Stimulated activated naive B cell treated with anti-CD40 and anti-IgM and Interleukin-4, amounts not matched to agents 10 μg/mL and 1 μg/mL and 100 μg/mL, for 72 hours (primary cell): Measurements from ENCODE around the gene FHL2.
"Not testable (repeated sequence)": the region's sequence is repeated elsewhere in the genome, so short reads cannot be mapped to it uniquely, and the experiment has no call there.

Experiments used
- ATAC-seq, 2 donors: fragments of 150-1000 bp; cut with Tn5 transposase; replicated peaks; 2 replicates each; pipeline ENCODE4 v1.10.0; 2021; ENCODE audit warnings: moderate library complexity in 1 of 2
- DNase-seq: peaks from one replicate; pipeline ENCODE4 v3.0.0; 2021
- H3K27ac Mint-ChIP-seq: one replicate; pipeline ENCODE4 v1.8.0; 2022; ENCODE audit warnings: mild to moderate bottlenecking, mixed read lengths
- H3K27me3 Mint-ChIP-seq, 2 donors: one replicate each; pipeline ENCODE4 v1.8.0; 2022; ENCODE audit warnings: mixed read lengths in 2 of 2
- H3K36me3 Mint-ChIP-seq, 2 donors: one replicate each; pipeline ENCODE4 v1.8.0; 2022; ENCODE audit warnings: mixed read lengths in 2 of 2, mild to moderate bottlenecking in 1 of 2
- H3K4me1 Mint-ChIP-seq, 2 donors: one replicate each; pipeline ENCODE4 v1.8.0; 2022; ENCODE audit warnings: mixed read lengths in 2 of 2, mild to moderate bottlenecking in 1 of 2
- H3K4me3 Mint-ChIP-seq, 2 donors: one replicate each; pipeline ENCODE4 v1.8.0; 2022; ENCODE audit warnings: mild to moderate bottlenecking in 2 of 2, mixed read lengths in 2 of 2, moderate library complexity in 1 of 2
- H3K9me3 Mint-ChIP-seq, 2 donors: one replicate each; pipeline ENCODE4 v1.8.0; 2022; ENCODE audit warnings: mixed read lengths in 2 of 2, mild to moderate bottlenecking in 1 of 2

The FHL2 gene

DNA sequence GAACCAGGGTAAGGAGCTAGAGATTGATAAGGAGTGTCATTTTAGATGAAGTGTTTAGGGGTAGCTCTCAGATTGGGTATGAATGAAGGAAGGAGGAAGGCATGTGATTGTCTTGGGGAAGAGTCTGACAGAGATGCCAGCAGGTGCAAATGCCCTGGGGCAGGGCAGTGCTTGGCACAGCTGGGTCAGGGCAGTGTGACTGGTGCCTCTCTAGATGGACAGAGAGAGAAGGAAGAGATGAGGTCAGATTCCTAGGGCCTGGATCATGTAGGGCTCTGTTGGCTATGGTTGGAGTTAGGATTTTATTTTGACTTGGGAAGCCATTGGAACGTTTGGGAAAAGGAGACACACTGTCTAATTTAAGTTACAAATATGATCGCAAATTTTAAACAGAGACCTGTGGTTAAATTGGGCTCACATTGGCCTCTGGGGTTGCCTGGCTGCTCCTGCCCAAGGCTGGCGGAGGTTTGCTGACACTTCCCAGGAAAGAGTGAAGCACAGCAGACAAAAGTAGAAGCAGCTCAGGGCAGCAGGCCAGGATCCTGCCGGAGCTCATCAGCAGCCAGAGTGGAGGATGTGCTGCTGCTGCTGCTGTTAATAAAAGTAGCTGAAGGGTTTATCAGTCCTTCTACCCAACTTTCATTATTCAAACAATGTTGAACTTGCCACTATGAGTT lies 32.7 kb upstream of the FHL2 start:
- Mint-ChIP-seq H3K9me3 (peaks cover 0 to 3% of the 10 kb centered on the region in 2 donors), H3K4me3 (no peak overlapping the region)

DNA sequence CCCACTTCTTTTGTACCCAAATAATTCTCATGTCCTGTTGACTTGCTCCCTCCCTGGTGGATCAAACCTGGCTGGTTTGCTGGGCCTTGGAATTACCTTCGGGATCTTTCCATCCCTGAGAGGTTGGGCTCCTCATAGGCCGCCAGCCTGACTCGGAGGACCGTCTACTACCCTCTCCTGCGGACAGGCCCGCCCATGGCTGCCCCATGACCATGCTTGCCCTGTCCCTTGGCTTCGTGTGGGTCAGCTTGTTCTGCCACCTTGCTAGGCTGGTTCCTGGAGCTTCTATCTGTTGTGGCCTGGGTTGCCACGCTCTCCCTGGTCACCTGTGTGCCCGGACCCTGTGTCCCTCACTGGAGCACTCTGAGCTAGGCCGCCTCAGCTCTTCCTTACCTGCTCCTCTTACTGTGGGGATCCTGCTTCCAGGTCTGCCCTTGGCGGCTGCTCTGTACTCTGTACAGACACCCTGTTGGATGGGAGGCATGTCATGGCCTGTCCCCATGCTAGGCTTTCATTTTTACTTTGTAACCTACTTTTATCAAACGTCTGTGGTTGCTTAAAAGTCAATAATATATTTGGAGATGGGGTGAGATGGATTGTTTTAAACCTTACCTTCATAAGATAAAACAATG lies 29.7 kb upstream of the FHL2 start:
- DNase-seq (no peak), ATAC-seq (no peak)
- Mint-ChIP-seq H3K27me3 (peaks cover 7 to 22% of the 10 kb centered on the region in 2 donors), H3K9me3 (peaks cover 0 to 5% of the 10 kb centered on the region in 2 donors), H3K36me3 (no peaks in the 10 kb centered on the region), H3K4me3 (no peak overlapping the region), H3K4me1 (no peaks in the 10 kb centered on the region), H3K27ac (no peak overlapping the region)

More for the DNA sequence above, 32.7 kb upstream of the FHL2 start:
- no peaks in the 10 kb centered on the region for H3K36me3 Mint-ChIP-seq
- peaks cover 8 to 14% of the 10 kb centered on the region in 2 donors for H3K27me3 Mint-ChIP-seq
- ATAC-seq (no peak), DNase-seq (no peak)
- no peak overlapping the region for H3K27ac Mint-ChIP-seq
- no peaks in the 10 kb centered on the region for H3K4me1 Mint-ChIP-seq

- peaks cover 8 to 28% of the 10 kb centered on the region in 2 donors for H3K27me3 Mint-ChIP-seq
- no peak overlapping the region for H3K4me3 Mint-ChIP-seq
- ATAC-seq (no peak), DNase-seq (no peak)
- no peak overlapping the region for H3K27ac Mint-ChIP-seq
- H3K36me3 Mint-ChIP-seq, result no peaks in the 10 kb centered on the region
- H3K4me1 Mint-ChIP-seq, result no peaks in the 10 kb centered on the region
- peaks cover 0 to 6% of the 10 kb centered on the region in 2 donors for H3K9me3 Mint-ChIP-seq
These were observed 28.6 kb upstream of the FHL2 start for GRCh38 chr2:105427485-105427884.

GRCh38 chr2:105426626-105427292 lies 27.9 kb upstream of the FHL2 start:
- Mint-ChIP-seq H3K27me3 (peaks cover 12 to 31% of the 10 kb centered on the region in 2 donors), H3K4me1 (no peaks in the 10 kb centered on the region), H3K4me3 (no peak overlapping the region), H3K27ac (no peak overlapping the region), H3K36me3 (no peaks in the 10 kb centered on the region), H3K9me3 (peaks cover 0 to 6% of the 10 kb centered on the region in 2 donors)
- DNase-seq (no peak), ATAC-seq (no peak)

DNA sequence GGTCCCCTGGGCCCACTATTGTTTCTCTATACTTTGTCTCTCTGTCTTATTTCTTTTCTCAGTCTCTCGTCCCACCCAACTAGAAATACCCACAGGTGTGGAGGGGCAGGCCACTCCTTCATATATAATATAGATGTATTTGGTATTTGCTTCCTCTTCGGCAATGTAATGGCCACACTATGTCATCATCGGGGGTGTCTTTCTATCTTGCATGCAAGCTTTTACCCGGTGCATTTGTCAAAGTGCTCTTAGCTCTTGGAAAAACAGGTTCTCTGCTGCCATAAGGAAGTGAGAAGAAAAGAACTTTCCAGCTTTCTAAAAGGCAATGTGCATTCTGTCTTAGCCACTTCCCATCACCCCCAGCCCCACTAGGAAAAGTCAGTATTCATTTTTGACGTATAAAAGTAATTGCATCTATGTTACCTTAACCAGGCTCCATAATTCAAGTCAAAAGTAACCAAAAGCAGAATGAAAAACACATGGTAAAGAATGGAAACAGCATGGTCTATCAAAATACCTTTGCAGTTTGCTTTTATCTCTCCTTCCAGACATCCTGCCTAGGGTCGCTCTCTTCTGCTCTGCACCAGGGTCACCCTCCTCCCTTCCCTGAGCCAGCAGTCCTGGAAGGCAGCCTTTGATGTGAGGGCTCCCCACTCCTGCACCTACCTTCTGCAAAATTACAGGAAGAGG lies 27.2 kb upstream of the FHL2 start:
- peaks cover 12 to 33% of the 10 kb centered on the region in 2 donors for H3K27me3 Mint-ChIP-seq
- H3K9me3 Mint-ChIP-seq, result peaks cover 0 to 4% of the 10 kb centered on the region in 2 donors
- no peaks in the 10 kb centered on the region for H3K4me1 Mint-ChIP-seq
- no peak for ATAC-seq
- no peak overlapping the region for H3K4me3 Mint-ChIP-seq
- DNase-seq, result no peak
- no peak overlapping the region for H3K27ac Mint-ChIP-seq
- no peaks in the 10 kb centered on the region for H3K36me3 Mint-ChIP-seq

GRCh38 chr2:105424836-105425235 lies 26.0 kb upstream of the FHL2 start:
- not testable (repeated sequence) for H3K4me1 Mint-ChIP-seq, H3K27ac Mint-ChIP-seq, H3K4me3 Mint-ChIP-seq, H3K9me3 Mint-ChIP-seq, DNase-seq, ATAC-seq, H3K36me3 Mint-ChIP-seq
- H3K27me3 Mint-ChIP-seq, result peaks cover 12 to 44% of the 10 kb centered on the region in 2 donors

DNA sequence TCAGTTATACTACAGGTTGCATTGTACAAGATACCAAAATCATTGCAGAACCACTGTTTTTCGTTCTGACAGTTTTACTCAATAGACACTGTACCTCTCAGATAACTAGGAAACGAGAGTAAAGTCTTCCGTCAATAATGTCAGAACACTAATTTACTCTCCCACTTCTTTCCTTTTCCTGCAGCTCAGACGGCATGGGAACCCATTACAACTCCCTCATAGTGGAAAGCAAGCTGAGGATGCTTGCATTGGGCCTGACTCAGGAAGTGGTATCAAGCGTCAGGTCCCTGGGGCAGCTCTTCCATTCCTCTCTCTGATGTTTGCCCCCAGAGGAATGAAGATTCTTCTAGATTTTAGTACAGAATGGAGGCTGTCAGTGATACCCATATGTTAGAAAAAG lies 23.9 kb upstream of the FHL2 start:
- peaks cover 12 to 44% of the 10 kb centered on the region in 2 donors for H3K27me3 Mint-ChIP-seq
- H3K4me1 Mint-ChIP-seq, result peaks cover 0 to 4% of the 10 kb centered on the region in 2 donors
- no peak overlapping the region for H3K27ac Mint-ChIP-seq
- H3K36me3 Mint-ChIP-seq, result no peaks in the 10 kb centered on the region
- H3K4me3 Mint-ChIP-seq, result no peak overlapping the region
- ATAC-seq, result no peak
- no peak for DNase-seq
- H3K9me3 Mint-ChIP-seq, result peaks cover 4 to 9% of the 10 kb centered on the region in 2 donors

DNA sequence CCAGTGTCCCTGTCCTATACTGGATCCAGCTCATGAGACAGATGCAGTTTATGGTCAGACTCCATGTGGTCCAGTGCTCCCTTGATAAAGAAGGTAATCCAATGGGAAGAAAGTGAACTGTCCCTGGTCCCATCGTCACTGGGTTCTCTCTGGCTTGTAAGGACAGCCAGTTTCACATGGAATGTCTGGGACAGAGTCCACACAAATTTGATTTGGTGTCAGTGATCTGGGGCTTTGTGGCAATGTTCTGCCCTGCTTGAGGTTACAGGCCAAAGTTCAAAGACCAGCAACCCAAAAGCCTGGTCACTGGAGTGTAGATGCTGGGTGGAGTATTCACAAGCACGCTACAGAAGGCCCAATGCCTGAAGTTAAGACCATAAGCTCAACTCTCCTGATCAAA lies 22.2 kb upstream of the FHL2 start:
- Mint-ChIP-seq H3K36me3 (no peaks in the 10 kb centered on the region), H3K27me3 (peaks cover 16 to 43% of the 10 kb centered on the region in 2 donors), H3K27ac (no peak overlapping the region), H3K4me3 (no peak overlapping the region), H3K4me1 (peaks cover 0 to 10% of the 10 kb centered on the region in 2 donors), H3K9me3 (peaks cover 4 to 9% of the 10 kb centered on the region in 2 donors)
- ATAC-seq (no peak), DNase-seq (no peak)

- ATAC-seq, result no peak
- Mint-ChIP-seq H3K4me1 (peaks cover 0 to 10% of the 10 kb centered on the region in 2 donors), H3K36me3 (no peaks in the 10 kb centered on the region)
These were observed 19.7 kb upstream of the FHL2 start for GRCh38 chr2:105418522-105418921.

DNA sequence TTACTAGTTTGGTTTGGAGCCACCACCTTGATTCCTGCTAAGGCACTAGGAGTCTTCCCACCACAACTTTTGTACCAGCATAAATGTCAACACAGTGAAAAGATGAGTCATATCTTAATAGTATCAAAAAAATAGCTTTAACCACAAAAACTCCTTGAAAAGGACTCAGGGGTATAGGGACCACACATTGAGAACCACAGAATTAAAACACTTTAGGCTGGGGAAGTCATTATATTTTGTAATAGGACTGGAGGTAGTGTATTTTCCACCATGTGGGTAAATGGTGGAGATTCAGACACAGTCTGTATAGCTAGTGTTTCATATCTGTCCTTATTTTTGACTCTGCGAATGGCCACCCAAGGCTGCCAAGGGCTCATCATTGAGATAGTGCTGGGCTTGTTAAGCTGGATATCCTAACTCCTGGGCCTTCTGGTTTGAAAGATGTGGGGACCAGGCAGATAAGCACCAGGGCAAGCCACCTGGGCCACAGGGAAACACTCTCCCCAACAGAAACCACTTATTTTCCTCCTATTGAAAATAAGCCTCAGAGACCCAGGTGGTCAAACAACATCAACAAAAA lies 19.1 kb upstream of the FHL2 start:
- Mint-ChIP-seq H3K36me3 (no peaks in the 10 kb centered on the region), H3K27ac (no peak overlapping the region), H3K4me3 (no peak overlapping the region), H3K9me3 (peaks cover 4 to 6% of the 10 kb centered on the region in 2 donors), H3K27me3 (peaks cover 22 to 37% of the 10 kb centered on the region in 2 donors), H3K4me1 (peaks cover 2 to 13% of the 10 kb centered on the region in 2 donors)
- DNase-seq, result no peak
- ATAC-seq, result peak; percentile 82 to 83

More at GRCh38 chr2:105418522-105418921, 19.7 kb upstream of the FHL2 start:
- Mint-ChIP-seq H3K9me3 (peaks cover 4 to 7% of the 10 kb centered on the region in 2 donors), H3K4me3 (no peak overlapping the region), H3K27me3 (peaks cover 22 to 42% of the 10 kb centered on the region in 2 donors), H3K27ac (no peak overlapping the region)
- DNase-seq, result no peak

GRCh38 chr2:105416156-105416555 lies 17.3 kb upstream of the FHL2 start:
- H3K27me3 Mint-ChIP-seq, result peaks cover 23 to 29% of the 10 kb centered on the region in 2 donors
- H3K9me3 Mint-ChIP-seq, result peaks cover 4 to 6% of the 10 kb centered on the region in 2 donors
- H3K27ac Mint-ChIP-seq, result no peak overlapping the region
- no peak overlapping the region for H3K4me3 Mint-ChIP-seq
- no peak for DNase-seq
- no peaks in the 10 kb centered on the region for H3K36me3 Mint-ChIP-seq
- ATAC-seq, result no peak
- H3K4me1 Mint-ChIP-seq, result peaks cover 6 to 19% of the 10 kb centered on the region in 2 donors

DNA sequence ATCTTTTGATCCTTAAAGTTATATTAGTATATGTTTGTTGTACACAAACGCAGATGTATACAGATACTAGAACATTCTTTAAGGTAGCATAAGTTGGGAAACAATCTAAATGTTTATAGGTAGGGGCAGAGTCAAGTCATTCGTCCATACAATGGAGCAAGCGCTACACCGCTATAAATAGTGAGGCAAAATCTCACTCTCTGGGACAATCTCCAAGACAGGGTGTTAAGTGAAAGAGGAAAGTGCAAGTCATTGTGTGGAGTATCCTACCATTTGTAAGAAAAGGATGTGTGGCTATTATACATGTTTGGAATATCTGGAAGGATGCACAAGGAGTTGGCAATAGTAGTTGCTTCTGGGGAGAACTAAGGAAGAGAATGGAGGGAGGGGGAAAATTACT lies 16.2 kb upstream of the FHL2 start:
- no peaks in the 10 kb centered on the region for H3K36me3 Mint-ChIP-seq
- H3K4me3 Mint-ChIP-seq, result no peak overlapping the region
- H3K27me3 Mint-ChIP-seq, result peaks cover 19 to 23% of the 10 kb centered on the region in 2 donors
- peaks cover 6 to 19% of the 10 kb centered on the region in 2 donors for H3K4me1 Mint-ChIP-seq
- DNase-seq, result no peak
- H3K27ac Mint-ChIP-seq, result no peak overlapping the region
- peaks cover 2 to 4% of the 10 kb centered on the region in 2 donors for H3K9me3 Mint-ChIP-seq
- no peak for ATAC-seq

DNA sequence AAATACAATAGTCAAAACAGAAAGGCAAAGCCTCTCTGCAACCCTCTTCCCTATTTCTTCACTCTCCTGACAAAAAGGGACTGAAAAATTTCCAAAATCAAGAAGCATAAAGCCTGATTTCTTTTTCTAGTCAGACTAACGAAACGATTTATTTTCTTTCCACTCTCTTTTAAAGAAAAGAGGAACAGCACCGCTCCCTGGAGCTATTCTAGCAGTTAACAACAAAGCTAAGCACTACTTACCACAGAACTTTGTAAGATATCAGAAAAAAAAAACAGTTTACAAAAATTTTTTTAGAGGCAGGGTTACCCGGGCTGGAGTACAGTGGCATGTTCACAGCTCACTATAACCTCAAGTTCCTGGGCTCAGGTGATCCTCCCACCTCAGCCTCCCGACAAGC lies 14.4 kb upstream of the FHL2 start:
- peaks cover 27 to 37% of the 10 kb centered on the region in 2 donors for H3K27me3 Mint-ChIP-seq
- peaks cover 6 to 19% of the 10 kb centered on the region in 2 donors for H3K4me1 Mint-ChIP-seq
- no peak overlapping the region for H3K27ac Mint-ChIP-seq
- H3K4me3 Mint-ChIP-seq, result peak overlapping the region in 1 of 2 donors; percentile 12
- DNase-seq (no peak), ATAC-seq (no peak)
- no peaks in the 10 kb centered on the region for H3K36me3 Mint-ChIP-seq
- H3K9me3 Mint-ChIP-seq, result no peaks in the 10 kb centered on the region

DNA sequence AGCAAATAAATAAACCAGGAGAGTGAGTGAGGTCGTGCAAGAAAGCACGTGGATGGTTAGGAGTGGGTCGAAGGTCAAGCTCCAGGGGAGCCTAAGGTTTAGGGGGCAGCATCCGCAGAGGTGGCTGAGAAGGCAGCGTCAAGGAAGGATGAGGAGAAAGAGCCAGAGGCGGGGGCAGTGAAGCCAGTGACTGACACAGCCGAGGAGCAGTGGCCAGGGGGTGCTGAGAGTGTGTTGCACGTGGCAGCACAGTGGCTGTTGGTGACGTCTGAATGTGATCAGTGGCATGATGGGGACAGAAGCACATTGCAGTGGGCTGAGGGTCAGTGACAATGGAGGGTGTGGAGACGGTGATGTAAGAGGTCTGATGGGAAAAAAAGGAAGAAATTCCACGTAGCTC lies 13.7 kb upstream of the FHL2 start:
- no peaks in the 10 kb centered on the region for H3K9me3 Mint-ChIP-seq
- peaks cover 6 to 13% of the 10 kb centered on the region in 2 donors for H3K4me1 Mint-ChIP-seq
- H3K27ac Mint-ChIP-seq, result peak overlapping the region; percentile 14
- no peaks in the 10 kb centered on the region for H3K36me3 Mint-ChIP-seq
- ATAC-seq, result no peak
- no peak for DNase-seq
- peaks cover 27 to 37% of the 10 kb centered on the region in 2 donors for H3K27me3 Mint-ChIP-seq
- no peak overlapping the region for H3K4me3 Mint-ChIP-seq
